ENCODE data around the gene RMDN3. TPM values are rescaled to one million over a fixed set of nuclear protein-coding genes. Genes with fewer than 3 reads are reported as not detected.

RMDN3 gene
- total RNA-seq, 1 experiment from 2014 or later = 10.4 TPM

- no peak for DNase-seq (ENCODE audit: low spot score)
Measured at GRCh38 chr15:40772014-40772413, 17.0 kb upstream of the RMDN3 start.

- no peak for DNase-seq (ENCODE audit: low spot score)
Measured at GRCh38 chr15:40771242-40771641, 16.2 kb upstream of the RMDN3 start.

- no peak for DNase-seq (ENCODE audit: low spot score)
Measured at GRCh38 chr15:40770147-40770721, 15.2 kb upstream of the RMDN3 start.

GRCh38 chr15:40769274-40770146, 14.5 kb upstream of the RMDN3 start, which contains the start of gene C15orf62:
C15orf62 (plus strand) TSS chr15:40769980; CDS start chr15:40770496, 516 bp downstream.
- DNase-seq (ENCODE audit: low spot score) = peak; percentile 80

GRCh38 chr15:40768521-40769273, 13.6 kb upstream of the RMDN3 start:
- peak; percentile 68 for DNase-seq (ENCODE audit: low spot score)

GRCh38 chr15:40767838-40768500, 12.9 kb upstream of the RMDN3 start:
- no peak for DNase-seq (ENCODE audit: low spot score)

GRCh38 chr15:40766906-40767837, 12.1 kb upstream of the RMDN3 start:
- DNase-seq (ENCODE audit: low spot score) = peak; percentile 72

GRCh38 chr15:40766194-40766815, 11.3 kb upstream of the RMDN3 start:
- DNase-seq (ENCODE audit: low spot score) = no peak

- DNase-seq (ENCODE audit: low spot score) = no peak
Measured at GRCh38 chr15:40764629-40765103, 9.6 kb upstream of the RMDN3 start.

GRCh38 chr15:40763801-40764628, 9.0 kb upstream of the RMDN3 start, which contains the start of gene GCHFR:
GCHFR (plus strand) TSS chr15:40764068; CDS start chr15:40764181, 113 bp downstream.
- DNase-seq (ENCODE audit: low spot score) = peak; percentile 74

GRCh38 chr15:40762919-40763800, 8.1 kb upstream of the RMDN3 start:
- DNase-seq (ENCODE audit: low spot score) = no peak

- DNase-seq (ENCODE audit: low spot score) = no peak
Measured at GRCh38 chr15:40759961-40760360, 4.9 kb upstream of the RMDN3 start.

- no peak for DNase-seq (ENCODE audit: low spot score)
Measured at GRCh38 chr15:40756938-40757337, 1.9 kb upstream of the RMDN3 start.

GRCh38 chr15:40755812-40756208, 756 bp upstream of the RMDN3 start:
- DNase-seq (ENCODE audit: low spot score) = no peak

- DNase-seq (ENCODE audit: low spot score) = no peak
Measured at GRCh38 chr15:40754574-40754882, 526 bp downstream of the RMDN3 start.

- no peak for DNase-seq (ENCODE audit: low spot score)
Measured at GRCh38 chr15:40751745-40752144, 3.3 kb downstream of the RMDN3 start.

- no peak for DNase-seq (ENCODE audit: low spot score)
Measured at GRCh38 chr15:40750885-40751284, 4.2 kb downstream of the RMDN3 start.

GRCh38 chr15:40749151-40749630, 5.9 kb downstream of the RMDN3 start:
- no peak for DNase-seq (ENCODE audit: low spot score)

Measured in H4 (cell line).